ENCODE data around the gene WDR82. TPM values are rescaled to one million over a fixed set of nuclear protein-coding genes. Genes with fewer than 3 reads are reported as not detected.

Gene WDR82
- total RNA-seq, 3 donors from 2014 or later (not counting 1 experiment from before 2014, with no cell fraction given): 108 to 131 (median 109) TPM

GRCh38 chr3:52306978-52307377, 28.5 kb upstream of the WDR82 start:
- H3K36me3 ChIP-seq (ENCODE audit: control insufficient read depth, insufficient read depth, low read length): peaks cover 3% of the 10 kb centered on the region
- no peaks in the 10 kb centered on the region for H3K27me3 ChIP-seq (ENCODE audit: control insufficient read depth, insufficient read depth, low read length)
- Mint-ChIP-seq H3K4me3 (no peak overlapping the region), H3K4me1 (peaks cover 44 to 67% of the 10 kb centered on the region in 2 donors), H3K36me3 (no peaks in the 10 kb centered on the region), H3K27ac (peak overlapping the region; percentile 92), H3K27me3 (ENCODE audit: low read depth in 2 of 2) (no peaks in the 10 kb centered on the region), H3K9me3 (no peaks in the 10 kb centered on the region)
- H3K27ac ChIP-seq (ENCODE audit: low read length): peak overlapping the region; percentile 74
- intact Hi-C loops (cut with micrococcal nuclease): no loop called here
- 90% methylated on average over 4 of the region's 4 CpGs for whole genome bisulfite sequencing (ENCODE audit: insufficient coverage)
- TF ChIP-seq CTCF (IDR thresholded peaks at IDR 0.05): no peak
- DNase-seq (no peak), ATAC-seq (no peak)
- peaks cover 46% of the 10 kb centered on the region for H3K4me1 ChIP-seq (ENCODE audit: control insufficient read depth, insufficient read depth, low read length)
- no peaks in the 10 kb centered on the region for H3K9me3 ChIP-seq (ENCODE audit: control insufficient read depth, insufficient read depth, low read length)
- no peak overlapping the region for H3K4me3 ChIP-seq (ENCODE audit: low read length)

GRCh38 chr3:52305926-52306325, 27.5 kb upstream of the WDR82 start:
- TF ChIP-seq CTCF (IDR thresholded peaks at IDR 0.05): no peak
- H3K27ac ChIP-seq (ENCODE audit: low read length): no peak overlapping the region
- Mint-ChIP-seq H3K4me1 (peaks cover 40 to 58% of the 10 kb centered on the region in 2 donors), H3K36me3 (no peaks in the 10 kb centered on the region), H3K27ac (peak overlapping the region; percentile 92), H3K9me3 (no peaks in the 10 kb centered on the region), H3K27me3 (ENCODE audit: low read depth in 2 of 2) (no peaks in the 10 kb centered on the region), H3K4me3 (peak overlapping the region; percentile 2)
- intact Hi-C loops (cut with micrococcal nuclease): no loop called here
- 97% methylated on average over 5 of the region's 5 CpGs for WGBS (ENCODE audit: insufficient coverage)
- no peak overlapping the region for H3K4me3 ChIP-seq (ENCODE audit: low read length)
- H3K4me1 ChIP-seq (ENCODE audit: control insufficient read depth, insufficient read depth, low read length): peaks cover 35% of the 10 kb centered on the region
- H3K27me3 ChIP-seq (ENCODE audit: control insufficient read depth, insufficient read depth, low read length): no peaks in the 10 kb centered on the region
- DNase-seq (no peak), ATAC-seq (no peak)
- H3K36me3 ChIP-seq (ENCODE audit: control insufficient read depth, insufficient read depth, low read length): peaks cover 3% of the 10 kb centered on the region
- H3K9me3 ChIP-seq (ENCODE audit: control insufficient read depth, insufficient read depth, low read length): no peaks in the 10 kb centered on the region

- 96% methylated on average over 2 of the region's 2 CpGs for WGBS (ENCODE audit: insufficient coverage)
- ATAC-seq (no peak), DNase-seq (no peak)
- peaks cover 34% of the 10 kb centered on the region for H3K4me1 ChIP-seq (ENCODE audit: control insufficient read depth, insufficient read depth, low read length)
- Mint-ChIP-seq H3K4me1 (peaks cover 32 to 48% of the 10 kb centered on the region in 2 donors), H3K27ac (no peak overlapping the region), H3K4me3 (no peak overlapping the region), H3K36me3 (no peaks in the 10 kb centered on the region), H3K27me3 (ENCODE audit: low read depth in 2 of 2) (no peaks in the 10 kb centered on the region), H3K9me3 (no peaks in the 10 kb centered on the region)
- no peaks in the 10 kb centered on the region for H3K36me3 ChIP-seq (ENCODE audit: control insufficient read depth, insufficient read depth, low read length)
- no peak overlapping the region for H3K27ac ChIP-seq (ENCODE audit: low read length)
- intact Hi-C loops (cut with micrococcal nuclease): no loop called here
- no peaks in the 10 kb centered on the region for H3K27me3 ChIP-seq (ENCODE audit: control insufficient read depth, insufficient read depth, low read length)
- no peak overlapping the region for H3K4me3 ChIP-seq (ENCODE audit: low read length)
- H3K9me3 ChIP-seq (ENCODE audit: control insufficient read depth, insufficient read depth, low read length): no peaks in the 10 kb centered on the region
- no peak for TF ChIP-seq CTCF (IDR thresholded peaks at IDR 0.05)
Observed at GRCh38 chr3:52303811-52304210, 25.4 kb upstream of the WDR82 start.

- intact Hi-C loops (cut with micrococcal nuclease): no loop called here
Observed at GRCh38 chr3:52302426-52303145, 24.1 kb upstream of the WDR82 start.

More at GRCh38 chr3:52302426-52303145, 24.1 kb upstream of the WDR82 start:
- Histone ChIP-seq H3K27me3 (ENCODE audit: control insufficient read depth, insufficient read depth, low read length) (no peaks in the 10 kb centered on the region), H3K4me3 (ENCODE audit: low read length) (no peak overlapping the region), H3K4me1 (ENCODE audit: control insufficient read depth, insufficient read depth, low read length) (peaks cover 28% of the 10 kb centered on the region), H3K9me3 (ENCODE audit: control insufficient read depth, insufficient read depth, low read length) (no peaks in the 10 kb centered on the region), H3K36me3 (ENCODE audit: control insufficient read depth, insufficient read depth, low read length) (no peaks in the 10 kb centered on the region), H3K27ac (ENCODE audit: low read length) (no peak overlapping the region)
- DNase-seq (no peak), ATAC-seq (no peak)
- Mint-ChIP-seq H3K27me3 (ENCODE audit: low read depth in 2 of 2) (no peaks in the 10 kb centered on the region), H3K36me3 (no peaks in the 10 kb centered on the region), H3K27ac (peak overlapping the region in 1 of 2 donors; percentile 24), H3K4me3 (no peak overlapping the region), H3K9me3 (no peaks in the 10 kb centered on the region), H3K4me1 (peaks cover 19 to 45% of the 10 kb centered on the region in 2 donors)
- TF ChIP-seq CTCF (IDR thresholded peaks at IDR 0.05): no peak
- 82% methylated on average over 12 of the region's 12 CpGs for WGBS (ENCODE audit: insufficient coverage)

Measured in natural killer cell (primary cell).